H9 (cell line): ENCODE results near the gene COL18A1. TPM values are rescaled to one million over a fixed set of nuclear protein-coding genes. Genes with fewer than 3 reads are reported as not detected.

ENCODE experiments used
- DNase-seq: peaks from one replicate; pipeline ENCODE4 v3.0.0-alpha.2; 2017
- H2AFZ ChIP-seq: one replicate; pipeline ENCODE4 v1.6.1; 2013; ENCODE audit warnings: mild to moderate bottlenecking, low read length, control low read depth, moderate library complexity
- H2AK5ac ChIP-seq: 2 replicates; pipeline ENCODE4 v1.6.1; 2013; ENCODE audit warnings: low read length, control low read depth, mixed read lengths; ENCODE audit not compliant: insufficient read length
- H2BK120ac ChIP-seq: one replicate; pipeline ENCODE4 v1.6.1; 2013; ENCODE audit warnings: low read depth, mild to moderate bottlenecking, low read length, control low read depth, inconsistent platforms; ENCODE audit not compliant: poor library complexity, severe bottlenecking
- H2BK12ac ChIP-seq: 2 replicates; pipeline ENCODE4 v1.6.1; 2013; ENCODE audit warnings: low read length, control low read depth, mixed read lengths, low read depth; ENCODE audit not compliant: insufficient read length
- H2BK15ac ChIP-seq: 2 replicates; pipeline ENCODE4 v1.6.1; 2013; ENCODE audit warnings: low read depth, low read length, control low read depth
- H2BK20ac ChIP-seq: one replicate; pipeline ENCODE4 v1.6.1; 2013; ENCODE audit warnings: low read depth, mild to moderate bottlenecking, low read length, control low read depth, inconsistent platforms; ENCODE audit not compliant: poor library complexity, severe bottlenecking
- H2BK5ac ChIP-seq: 2 replicates; pipeline ENCODE4 v1.6.1; 2013; ENCODE audit warnings: low read length, control low read depth, mixed read lengths; ENCODE audit not compliant: insufficient read length
- H3K14ac ChIP-seq: 2 replicates; pipeline ENCODE4 v1.6.1; 2013; ENCODE audit warnings: low read length, control low read depth; ENCODE audit not compliant: insufficient read depth
- H3K18ac ChIP-seq: 2 replicates; pipeline ENCODE4 v1.6.1; 2013; ENCODE audit warnings: low read depth, mild to moderate bottlenecking, mixed read lengths, low read length, control low read depth; ENCODE audit not compliant: insufficient read length
- H3K23ac ChIP-seq: 2 replicates; pipeline ENCODE4 v1.6.1; 2013; ENCODE audit warnings: low read length, control low read depth, mixed read lengths, low read depth; ENCODE audit not compliant: insufficient read length
- H3K23me2 ChIP-seq: 2 replicates; pipeline ENCODE4 v1.6.1; 2013; ENCODE audit warnings: low read depth, mild to moderate bottlenecking, mixed read lengths, low read length, control low read depth; ENCODE audit not compliant: insufficient read length, poor library complexity, severe bottlenecking
- H3K27ac ChIP-seq: 2 replicates; pipeline ENCODE4 v1.5.1; 2013; ENCODE audit warnings: low read length, control low read depth, mixed read lengths, low read depth; ENCODE audit not compliant: insufficient read length
- H3K27me3 ChIP-seq: 2 replicates; pipeline ENCODE4 v1.6.1; 2013; ENCODE audit warnings: low read length, control low read depth, inconsistent platforms; ENCODE audit not compliant: insufficient read depth
- H3K4ac ChIP-seq: 2 replicates; pipeline ENCODE4 v1.6.1; 2013; ENCODE audit warnings: low read depth, mild to moderate bottlenecking, control low read depth, inconsistent platforms, low read length, moderate library complexity
- H3K4me1 ChIP-seq: 2 replicates; pipeline ENCODE4 v1.6.1; 2013; ENCODE audit warnings: low read length, control low read depth, inconsistent platforms; ENCODE audit not compliant: insufficient read depth
- H3K4me2 ChIP-seq: 2 replicates; pipeline ENCODE4 v1.6.1; 2013; ENCODE audit warnings: low read length, control low read depth, mixed read lengths; ENCODE audit not compliant: insufficient read length, insufficient read depth
- H3K56ac ChIP-seq: 2 replicates; pipeline ENCODE4 v1.6.1; 2013; ENCODE audit warnings: low read depth, mild to moderate bottlenecking, mixed read lengths, low read length, control low read depth; ENCODE audit not compliant: insufficient read length
- H3K79me1 ChIP-seq: 2 replicates; pipeline ENCODE4 v1.6.1; 2013; ENCODE audit warnings: low read depth, mild to moderate bottlenecking, moderate library complexity, low read length, control low read depth, inconsistent platforms; ENCODE audit not compliant: insufficient read depth, poor library complexity, severe bottlenecking
- H3K79me2 ChIP-seq: 2 replicates; pipeline ENCODE4 v1.6.1; 2013; ENCODE audit warnings: low read length, control low read depth, inconsistent platforms; ENCODE audit not compliant: insufficient read depth
- H3K9ac ChIP-seq: 2 replicates; pipeline ENCODE4 v1.6.1; 2013; ENCODE audit warnings: low read length, control low read depth, mixed read lengths; ENCODE audit not compliant: insufficient read length; ENCODE audit errors: extremely low read depth
- H3K9me3 ChIP-seq: one replicate; pipeline ENCODE4 v1.6.1; 2013; ENCODE audit warnings: low read depth, low read length, inconsistent platforms; ENCODE audit not compliant: control insufficient read depth
- H3T11ph ChIP-seq: one replicate; pipeline ENCODE4 v1.6.1; 2013; ENCODE audit warnings: mild to moderate bottlenecking, low read length, control low read depth, inconsistent platforms
- H4K20me1 ChIP-seq: one replicate; pipeline ENCODE4 v1.6.1; 2013; ENCODE audit not compliant: control insufficient read depth, insufficient read length, insufficient read depth
- H4K5ac ChIP-seq: 2 replicates; pipeline ENCODE4 v1.6.1; 2013; ENCODE audit warnings: low read depth, mild to moderate bottlenecking, mixed read lengths, low read length, control low read depth; ENCODE audit not compliant: insufficient read length
- H4K8ac ChIP-seq: replicated peaks from 2 replicates; pipeline ENCODE4 v1.6.1; 2013; ENCODE audit warnings: low read length, control low read depth, mixed read lengths, low read depth; ENCODE audit not compliant: insufficient read length
- H4K91ac ChIP-seq: 2 replicates; pipeline ENCODE4 v1.6.1; 2013; ENCODE audit warnings: low read depth, mild to moderate bottlenecking, moderate library complexity, mixed read lengths, low read length, control low read depth; ENCODE audit not compliant: insufficient read length
- H3K27ac Mint-ChIP-seq, 3 experiments: 2 replicates in 2 of 3; 3 replicates in 1 of 3; pipeline ENCODE4 v1.8.0; 2020 to 2021; ENCODE audit warnings: mixed read lengths in 3 of 3, mild to moderate bottlenecking in 1 of 3, moderate library complexity in 1 of 3
- H3K27me3 Mint-ChIP-seq: 2 replicates; pipeline ENCODE4 v1.8.0; 2021; ENCODE audit warnings: low read depth, mild to moderate bottlenecking, moderate library complexity, mixed read lengths
- H3K36me3 Mint-ChIP-seq, 3 experiments: 2 replicates in 2 of 3; 3 replicates in 1 of 3; pipeline ENCODE4 v1.8.0; 2020 to 2021; ENCODE audit warnings: low read depth in 3 of 3, mixed read lengths in 3 of 3; ENCODE audit not compliant: insufficient read depth in 1 of 3
- H3K4me1 Mint-ChIP-seq, 2 experiments: 2 replicates each; pipeline ENCODE4 v1.8.0; 2020; ENCODE audit warnings: mixed read lengths in 2 of 2
- H3K4me3 Mint-ChIP-seq, 2 experiments: 2 replicates in 1 of 2; 3 replicates in 1 of 2; pipeline ENCODE4 v1.8.0; 2020 to 2021; ENCODE audit warnings: mild to moderate bottlenecking in 2 of 2, mixed read lengths in 2 of 2, moderate library complexity in 1 of 2
- H3K9me3 Mint-ChIP-seq, 2 experiments: 2 replicates in 1 of 2; 3 replicates in 1 of 2; pipeline ENCODE4 v1.8.0; 2020; ENCODE audit warnings: mild to moderate bottlenecking in 2 of 2, mixed read lengths in 2 of 2, moderate library complexity in 1 of 2
- CTCF ChIP-seq: fragments of 200-600 bp; sonication (generic); conservative IDR thresholded peaks from 3 replicates; pipeline ENCODE4 v1.8.0; 2021; ENCODE audit warnings: antibody characterized with exemption, mild to moderate bottlenecking
- whole genome bisulfite sequencing: extraction: QIAGEN DNeasy Blood & Tissue Kit; methylation state at CpG from one replicate; pipeline ENCODE4 v1.1.7; 2013; ENCODE audit warnings: missing lambda C conversion rate, low lambda C conversion rate, mixed read lengths; ENCODE audit not compliant: insufficient read length; ENCODE audit errors: extremely low coverage; 5-methylcytosine and 5-hydroxymethylcytosine counted together
- total RNA-seq: library from RNA; stranded (reverse); gene quantifications from 2 replicates; pipeline ENCODE4 v1.2.1, GENCODE V29; 2021

COL18A1 gene
- total RNA-seq, 1 experiment from 2014 or later = 232 TPM

GRCh38 chr21:45403825-45404729 lies 888 bp upstream of the COL18A1 start:
- Histone ChIP-seq H3K4me2 (peak overlapping the region; percentile 10), H4K8ac (no peak overlapping the region), H2BK20ac (no peak overlapping the region), H3K79me2 (peaks cover 17% of the 10 kb centered on the region; the same call in 1 of the 2 replicates), H3K9me3 (no peaks in the 10 kb centered on the region), H3T11ph (no peak overlapping the region), H3K4me1 (peaks cover 15% of the 10 kb centered on the region; the same call in 1 of the 2 replicates), H3K14ac (no peak overlapping the region), H4K20me1 (peaks cover 2% of the 10 kb centered on the region), H3K27ac (no peak overlapping the region), H2BK15ac (no peak overlapping the region), H3K23me2 (peaks cover 10% of the 10 kb centered on the region), H3K9ac (no peak overlapping the region), H3K79me1 (no peaks in the 10 kb centered on the region), H3K56ac (no peak overlapping the region), H4K5ac (no peak overlapping the region), H3K4ac (no peak overlapping the region), H2AFZ (no peak overlapping the region), H4K91ac (no peak overlapping the region), H3K18ac (no peak overlapping the region), H2AK5ac (no peak overlapping the region), H3K23ac (no peak overlapping the region), H2BK120ac (no peak overlapping the region), H2BK12ac (no peak overlapping the region), H2BK5ac (no peak overlapping the region), H3K27me3 (no peaks in the 10 kb centered on the region)
- TF ChIP-seq CTCF = no peak
- WGBS = no CpG with 5 or more reads among the region's 39 CpGs
- peak overlapping the region; percentile 71 to 92 (median 71); a peak in 6 of 7 replicates for H3K27ac Mint-ChIP-seq
- DNase-seq = peak; percentile 81
- peaks cover 24% of the 10 kb centered on the region for H3K27me3 Mint-ChIP-seq
- peak overlapping the region; percentile 67 to 88 for H3K4me3 Mint-ChIP-seq
- peaks cover 4 to 23% (median 11%) of the 10 kb centered on the region in 3 experiments for H3K36me3 Mint-ChIP-seq
- H3K9me3 Mint-ChIP-seq = peaks cover 14 to 16% of the 10 kb centered on the region in 2 experiments
- peaks cover 40 to 43% of the 10 kb centered on the region in 2 experiments for H3K4me1 Mint-ChIP-seq
